AG20443 (cell line): ENCODE data around the gene ATF6.
A peak's percentile ranks its signal among the peaks of the same experiment; 100 is the strongest.

Experiments used
- DNase-seq: peaks from one replicate; pipeline ENCODE4 v3.0.0; 2012; ENCODE audit warnings: low spot score, mixed read lengths

Gene ATF6

DNA sequence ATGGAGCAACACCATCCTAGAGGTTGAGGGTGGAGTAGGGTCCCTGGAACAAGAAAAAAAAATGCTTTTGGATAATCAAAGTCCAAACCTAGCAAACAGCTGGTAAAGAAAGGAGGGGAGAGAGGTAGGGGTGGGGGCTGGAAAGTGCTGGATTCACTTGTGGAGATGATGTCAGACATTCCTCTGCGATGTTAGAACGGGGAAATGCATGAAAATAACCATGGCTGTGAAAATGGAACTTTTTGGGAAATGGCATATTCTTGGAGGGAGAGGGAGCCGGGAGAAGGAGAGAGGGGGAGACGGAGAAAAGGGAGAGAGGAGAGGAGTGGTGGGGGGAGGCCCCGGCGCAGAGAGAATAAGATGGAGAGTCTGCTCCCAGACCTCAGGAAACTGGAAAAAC, 203.9 kb downstream of the ATF6 start:
- DNase-seq = no peak

DNA sequence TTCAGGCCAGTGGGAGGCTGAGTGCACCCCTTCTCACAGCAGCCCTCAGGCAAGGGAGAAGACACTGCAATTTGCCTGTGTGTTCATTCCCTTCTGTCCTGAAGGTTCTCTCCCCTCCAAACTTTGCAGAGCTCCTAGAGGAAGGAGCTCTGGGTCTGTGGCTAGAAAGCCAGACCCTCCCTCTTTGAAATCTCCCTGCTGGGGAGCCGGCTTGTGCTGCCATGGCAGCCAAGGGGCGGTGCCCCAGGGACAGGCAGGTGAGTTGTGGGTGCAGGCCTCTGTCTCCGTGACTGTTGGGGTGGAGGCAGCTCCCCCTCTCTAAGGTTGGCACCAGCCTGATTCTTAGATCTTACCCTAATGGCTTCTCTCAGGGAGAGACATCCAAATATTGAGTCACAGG, 204.5 kb downstream of the ATF6 start:
- DNase-seq = no peak

GRCh38 chr1:161972828-161973227, 206.7 kb downstream of the ATF6 start:
- DNase-seq = no peak

DNA sequence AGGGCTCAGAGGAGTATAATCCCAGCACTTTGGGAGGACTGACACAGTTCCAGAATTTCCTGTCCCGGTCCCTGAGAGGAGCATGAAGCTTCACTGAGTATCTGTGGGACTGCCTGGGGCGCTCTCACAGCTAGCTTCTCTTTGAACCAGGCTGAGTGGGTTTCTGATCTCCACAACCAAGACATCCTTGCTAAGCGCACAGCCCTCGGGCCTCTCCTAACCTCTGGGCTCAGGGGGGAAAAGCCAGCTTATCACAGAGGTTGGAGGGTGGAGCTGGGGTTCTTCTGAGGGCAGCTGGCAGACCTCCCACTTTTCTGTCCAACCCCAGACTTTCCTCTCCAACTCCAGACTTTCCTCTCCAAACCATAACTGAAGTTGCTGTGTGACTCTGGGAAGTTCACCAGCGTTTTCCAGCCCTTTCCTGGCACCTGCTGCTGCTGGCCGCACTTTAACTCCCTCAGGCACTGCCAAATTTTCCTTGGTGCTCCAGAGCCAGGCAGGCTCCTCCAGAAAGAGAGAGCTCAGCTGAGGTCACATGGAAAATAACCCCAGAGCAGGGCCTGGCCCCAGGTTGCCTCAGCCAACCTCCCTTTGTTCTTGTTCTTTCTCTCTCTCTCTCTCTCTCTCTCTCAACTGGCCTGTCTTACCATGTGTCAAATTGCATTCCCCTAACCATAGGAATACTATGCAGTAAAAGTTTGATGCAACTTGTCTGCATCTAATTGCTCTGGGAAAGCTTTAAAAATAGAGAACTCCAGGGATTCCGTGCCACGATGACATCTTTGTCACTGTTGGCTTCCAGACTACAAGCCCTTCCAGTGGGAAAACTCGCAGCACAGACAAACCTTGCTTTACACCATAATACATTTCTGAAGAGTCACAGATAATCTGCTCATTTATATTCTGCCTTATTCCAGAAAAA, 208.1 kb downstream of the ATF6 start:
- no peak for DNase-seq

DNA sequence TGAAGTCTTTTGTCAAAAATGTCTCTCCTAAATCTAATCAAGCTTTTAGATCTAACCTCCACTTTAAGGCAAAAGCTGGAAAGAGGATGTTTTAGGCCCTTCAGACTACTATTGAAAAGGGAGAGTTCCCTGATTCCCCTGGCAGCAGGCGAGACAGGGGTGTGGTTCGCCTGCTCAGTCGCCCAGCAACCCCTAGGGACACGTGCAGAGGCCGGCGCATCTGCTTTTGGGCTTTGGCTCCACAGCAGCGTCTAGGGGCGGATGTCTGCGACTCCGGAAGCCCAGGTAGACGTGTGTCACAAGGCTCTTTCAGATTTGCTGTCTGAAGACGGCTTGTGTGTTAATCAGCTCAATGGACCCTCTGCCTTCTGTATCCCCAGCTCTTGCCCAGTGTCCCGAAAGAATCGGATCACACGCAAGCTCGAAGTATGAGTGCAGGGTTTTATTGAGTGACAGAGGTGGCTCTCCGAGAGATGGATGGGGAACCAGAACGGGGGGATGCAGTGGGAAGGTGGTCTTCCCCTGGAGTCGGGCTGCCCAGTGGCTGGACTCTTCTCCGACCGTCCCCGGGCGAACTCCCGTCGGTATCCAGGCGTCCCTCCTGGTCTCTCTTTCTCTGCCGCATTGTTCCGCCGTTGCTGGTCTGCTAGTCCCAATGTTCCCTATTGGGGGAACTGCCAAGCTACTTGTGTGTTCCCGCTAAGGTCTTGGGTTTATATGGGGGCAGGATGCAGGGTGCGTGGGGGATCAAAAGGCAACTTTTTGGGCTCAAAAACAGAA, 212.1 kb downstream of the ATF6 start:
- peak; percentile 57 for DNase-seq

- DNase-seq = no peak
These were observed 215.0 kb downstream of the ATF6 start for GRCh38 chr1:161981126-161981525.

DNA sequence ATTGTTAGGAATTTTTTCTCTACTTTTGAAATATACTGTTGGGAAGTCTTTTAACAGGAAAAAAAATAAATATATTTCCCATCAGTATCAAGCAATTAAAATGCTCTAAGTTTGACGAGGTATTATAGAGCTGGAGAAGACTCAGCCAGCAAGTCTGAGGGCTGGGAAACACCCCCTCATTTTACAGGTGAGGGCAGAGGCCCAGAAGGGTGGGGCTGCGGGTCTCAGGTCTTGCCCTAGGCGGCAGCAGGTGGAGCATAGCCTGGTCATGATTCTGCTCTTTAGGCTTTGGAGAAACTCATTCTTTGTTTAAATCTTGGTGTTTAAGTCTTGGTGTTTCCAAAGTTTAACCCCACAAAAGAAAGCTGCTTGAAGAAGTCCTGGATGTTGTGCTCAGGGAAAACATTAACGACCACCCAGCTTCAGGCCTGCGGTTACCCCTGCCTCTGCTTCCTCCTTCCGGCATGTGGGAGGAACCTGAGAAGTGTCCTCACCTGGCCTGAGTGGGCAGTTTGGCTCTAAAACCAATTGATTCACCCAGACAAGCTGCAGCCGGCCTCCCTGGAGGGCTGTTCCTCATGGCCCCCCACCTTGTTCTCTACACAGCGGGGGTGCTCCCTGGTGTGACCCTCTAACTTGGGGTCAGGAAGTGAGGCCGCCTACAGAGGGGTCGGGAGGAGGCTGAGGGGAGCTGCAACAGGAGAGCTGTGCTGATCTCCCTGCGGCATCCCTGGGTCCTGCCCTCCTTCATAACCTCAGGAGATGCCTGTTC, 215.8 kb downstream of the ATF6 start:
- no peak for DNase-seq

- no peak for DNase-seq
These were observed 216.4 kb downstream of the ATF6 start for GRCh38 chr1:161982507-161982895.

- DNase-seq = no peak
These were observed 216.8 kb downstream of the ATF6 start for GRCh38 chr1:161982917-161983316.

GRCh38 chr1:161983725-161984124, 217.6 kb downstream of the ATF6 start:
- DNase-seq = no peak

- DNase-seq = no peak
These were observed 219.2 kb downstream of the ATF6 start for GRCh38 chr1:161985301-161985822.

DNA sequence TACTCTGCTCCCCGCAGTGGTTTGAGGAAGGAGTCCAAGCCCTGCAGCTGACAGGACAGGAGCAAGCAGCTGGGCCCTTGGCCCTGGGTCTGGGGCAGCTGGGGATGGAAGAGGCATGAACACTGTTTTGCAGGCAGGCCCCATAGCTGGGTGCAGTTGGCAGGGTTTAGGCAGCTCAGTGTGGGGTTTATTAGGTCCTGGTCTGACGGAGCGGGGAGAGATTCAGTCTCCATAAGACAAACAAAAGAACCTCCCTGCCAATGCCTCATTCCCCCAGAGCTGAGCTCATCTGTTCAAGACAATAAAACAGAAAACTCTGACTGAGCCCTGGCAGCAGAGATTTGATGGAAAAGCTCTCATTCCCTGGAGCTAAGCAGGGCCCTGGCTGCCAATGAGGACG, 220.2 kb downstream of the ATF6 start:
- DNase-seq = no peak

DNA sequence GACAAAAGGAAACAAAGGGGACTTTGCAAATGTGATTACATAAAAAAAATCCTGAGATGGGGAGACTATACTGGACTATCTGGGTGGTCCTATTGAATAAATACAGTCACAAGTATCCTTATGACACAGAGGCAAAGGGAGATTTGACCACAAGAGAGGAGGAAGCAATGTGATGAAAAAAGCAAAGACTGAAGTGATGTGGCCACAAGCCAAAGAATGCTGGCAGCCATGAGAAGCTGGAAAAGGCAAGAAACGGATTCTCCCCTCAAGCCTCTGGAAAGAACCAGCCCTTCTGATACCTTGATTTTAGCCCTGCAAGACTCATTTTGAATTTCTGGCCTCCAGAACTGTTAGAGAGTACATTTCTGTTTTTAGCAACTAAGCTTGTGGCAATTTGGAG, 221.2 kb downstream of the ATF6 start:
- DNase-seq = no peak

DNA sequence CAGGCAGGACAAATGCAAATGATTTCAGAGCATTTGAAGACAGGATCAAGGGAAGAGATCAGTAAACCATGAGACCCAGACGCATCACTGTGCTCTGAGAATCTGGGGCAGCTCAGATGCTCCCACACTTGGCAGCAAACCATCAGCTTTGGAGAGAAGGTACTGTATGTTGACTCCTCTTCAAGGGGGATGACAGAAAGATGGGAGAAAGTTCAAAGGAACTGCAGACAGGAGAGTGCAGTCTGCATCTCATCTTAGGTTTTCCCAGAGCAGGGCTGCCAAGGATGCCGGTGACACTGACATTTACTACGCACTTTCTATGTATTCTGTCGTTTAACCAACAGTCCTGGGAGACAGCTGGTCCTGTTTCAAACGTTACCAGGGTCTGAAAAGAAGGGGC, 221.8 kb downstream of the ATF6 start:
- DNase-seq = no peak

DNA sequence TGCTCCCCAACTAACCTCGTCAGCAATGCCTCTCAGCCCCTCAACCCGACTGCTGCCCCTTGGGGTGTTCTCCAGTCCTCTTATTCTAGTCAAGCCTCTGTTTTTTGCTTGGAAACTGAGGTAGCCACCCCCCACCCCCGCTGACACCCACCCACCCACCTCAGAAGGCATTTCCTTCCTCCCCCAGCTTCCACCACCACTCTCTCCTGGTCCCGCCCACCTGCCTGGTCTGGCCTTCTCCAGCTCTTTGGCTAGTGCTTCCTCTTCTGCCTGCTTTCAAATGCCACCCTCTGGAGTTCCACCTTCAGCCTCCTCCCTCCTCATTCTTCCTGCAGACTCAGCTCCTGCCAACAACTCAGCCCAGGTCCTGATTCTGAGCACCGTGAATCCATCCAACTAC, 222.3 kb downstream of the ATF6 start:
- no peak for DNase-seq

GRCh38 chr1:161989108-161989507, 223.0 kb downstream of the ATF6 start:
- peak; percentile 35 for DNase-seq

GRCh38 chr1:161989786-161990185, 223.7 kb downstream of the ATF6 start:
- DNase-seq = no peak

GRCh38 chr1:161993576-161993975, 227.5 kb downstream of the ATF6 start:
- no peak for DNase-seq

DNA sequence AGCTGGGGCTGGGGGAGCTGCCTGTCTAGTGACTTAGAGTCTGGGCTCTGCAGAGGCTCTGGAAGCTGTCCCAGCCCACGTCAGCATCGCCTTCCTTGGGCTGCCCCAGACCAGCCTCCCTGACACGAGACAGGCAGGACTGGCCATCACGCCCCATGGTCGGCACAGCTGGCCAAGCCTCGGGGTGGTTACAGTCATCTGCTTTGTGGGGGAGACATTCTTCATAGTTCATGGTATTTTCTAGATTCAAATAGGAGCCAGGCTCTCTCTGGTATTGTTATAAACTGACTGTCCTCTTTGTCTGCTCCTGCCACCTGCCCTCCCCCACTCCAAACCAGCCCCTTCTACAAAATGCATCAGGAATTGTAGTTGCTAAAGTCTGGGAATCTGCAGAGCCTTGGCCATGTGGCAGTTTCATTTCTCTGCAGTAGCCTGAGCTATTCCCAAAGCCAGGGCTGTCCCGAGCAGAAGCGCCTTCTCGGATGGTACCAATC, 228.1 kb downstream of the ATF6 start:
- peak; percentile 87 for DNase-seq

- DNase-seq = no peak
These were observed 231.0 kb downstream of the ATF6 start for GRCh38 chr1:161997152-161997551.

DNA sequence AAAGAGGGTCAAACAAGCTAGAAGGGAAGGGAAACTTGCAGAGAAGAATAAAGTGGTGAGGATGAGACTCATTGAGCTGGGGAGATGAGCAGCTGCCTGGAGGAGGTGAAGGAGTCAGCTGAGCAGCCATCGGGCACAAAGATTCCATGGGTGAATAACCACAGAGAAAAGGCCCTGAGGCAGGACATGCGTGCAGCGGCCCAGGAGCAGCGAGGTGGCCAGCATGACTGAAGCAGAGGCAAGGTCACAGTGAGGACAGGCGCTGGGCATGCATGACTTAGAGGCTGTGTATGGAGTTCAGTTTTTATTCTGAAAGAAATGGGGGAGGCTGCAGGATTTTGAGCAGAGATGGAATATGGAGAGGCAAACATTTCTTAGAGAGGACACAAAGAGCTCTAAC, 232.7 kb downstream of the ATF6 start:
- no peak for DNase-seq
